Body of pancreas (tissue), 4 donors: ENCODE measurements around the gene KRT83. TPM values are rescaled to one million over a fixed set of nuclear protein-coding genes. Genes with fewer than 3 reads are reported as not detected.
"Not testable (repeated sequence)": the region's sequence is repeated elsewhere in the genome, so short reads cannot be mapped to it uniquely, and the experiment has no call there.

Source experiments
- ATAC-seq: fragments of 150-250 bp; one replicate; pipeline ENCODE4 v1.9.1; 2016
- DNase-seq, 4 donors: peaks; one replicate each; pipeline ENCODE4 v3.0.0-alpha.2; 2019
- H3K27ac ChIP-seq, 4 donors: fragments of 200-600 bp; sonication (generic); 1 replicate in 3 of 4; 2 replicates in 1 of 4; pipeline versions ENCODE4 v1.5.1 to v1.6.1; 2016 to 2019; ENCODE audit warnings: mild to moderate bottlenecking in 1 of 4, mixed read lengths in 1 of 4, moderate library complexity in 1 of 4
- H3K27me3 ChIP-seq, 2 donors: fragments of 200-600 bp; sonication (generic); one replicate each; pipeline ENCODE4 v1.6.0; 2016; ENCODE audit warnings: mild to moderate bottlenecking in 1 of 2
- H3K36me3 ChIP-seq, 2 donors: fragments of 200-600 bp; sonication (generic); replicated peaks in 1 of 2; 2 replicates each; pipeline ENCODE4 v1.5.1; 2016; ENCODE audit warnings: low read depth in 2 of 2; ENCODE audit not compliant: insufficient read depth in 1 of 2
- H3K4me1 ChIP-seq: fragments of 200-600 bp; sonication (generic); one replicate; pipeline ENCODE4 v1.6.0; 2016
- H3K4me3 ChIP-seq, 2 donors: fragments of 200-600 bp; sonication (generic); 1 replicate in 1 of 2; 2 replicates in 1 of 2; pipeline ENCODE4 v1.5.1; 2016 to 2019
- H3K9me3 ChIP-seq, 3 donors: fragments of 200-600 bp; sonication (generic); 1 replicate in 2 of 3; 2 replicates in 1 of 3; pipeline ENCODE4 v1.5.1; 2016
- POLR2A ChIP-seq, 3 donors: fragments of 450-650 bp; IDR thresholded peaks; one replicate each; pipeline ENCODE4 v1.6.1; 2016; ENCODE audit warnings: antibody characterized with exemption in 3 of 3, mild to moderate bottlenecking in 2 of 3
- WGBS, 2 donors: methylation state at CpG; one replicate each; pipeline ENCODE4 v1.1.5; 2017; 5-methylcytosine and 5-hydroxymethylcytosine counted together
- intact Hi-C: fragments of 100-400 bp; cut with DNase I; formaldehyde crosslinking; loops from one replicate; pipeline ENCODE4 v1.15.1; 2023
- total RNA-seq, 2 donors: library from RNA; depleted of rRNA; stranded (reverse); fragments of >200 nt; gene quantifications; one replicate each; pipeline ENCODE4 v1.1.0, GENCODE V29; 2016
- TF ChIP-seq, protein P1 (sequence below), 7 experiments: fragments of 450-650 bp in 4 of 7; fragments of 200-600 bp in 3 of 7; sonication (generic) in 3 of 7; IDR thresholded peaks; one replicate each; pipeline ENCODE4 v1.5.1; 2016 to 2019; ENCODE audit warnings: antibody characterized with exemption in 7 of 7

Gene KRT83
- total RNA-seq, 2 donors from 2014 or later = not detected

DNA sequence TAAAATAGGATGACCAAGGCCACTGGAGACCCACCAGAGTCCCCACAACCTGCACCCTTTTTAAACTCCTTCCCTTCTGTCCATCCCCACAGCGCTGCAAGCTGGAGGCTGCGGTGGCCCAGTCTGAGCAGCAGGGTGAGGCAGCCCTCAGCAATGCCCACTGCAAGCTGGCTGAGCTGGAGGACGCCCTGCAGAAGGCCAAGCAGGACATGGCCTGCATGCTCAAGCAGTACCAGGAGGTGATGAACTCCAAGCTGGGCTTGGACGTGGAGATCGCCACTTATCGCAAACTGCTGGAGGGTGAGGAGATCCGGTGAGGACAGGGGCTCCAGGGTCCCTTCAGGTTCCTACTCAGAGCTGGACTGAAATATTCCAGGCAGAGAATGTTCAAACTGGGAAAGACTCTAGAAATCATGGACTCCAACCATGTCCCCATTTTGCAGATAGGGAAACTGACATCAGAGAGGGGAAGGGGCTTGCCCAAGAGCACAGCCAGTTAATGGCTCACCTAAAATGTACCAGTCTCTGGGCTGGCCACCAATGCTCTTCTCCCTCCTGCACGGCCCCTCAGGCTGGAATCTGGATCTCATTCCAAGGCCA is 28.9 kb upstream of the KRT83 start:
- no peak for TF ChIP-seq POLR2A (IDR thresholded peaks at IDR 0.05)
- TF ChIP-seq, protein P1, sequence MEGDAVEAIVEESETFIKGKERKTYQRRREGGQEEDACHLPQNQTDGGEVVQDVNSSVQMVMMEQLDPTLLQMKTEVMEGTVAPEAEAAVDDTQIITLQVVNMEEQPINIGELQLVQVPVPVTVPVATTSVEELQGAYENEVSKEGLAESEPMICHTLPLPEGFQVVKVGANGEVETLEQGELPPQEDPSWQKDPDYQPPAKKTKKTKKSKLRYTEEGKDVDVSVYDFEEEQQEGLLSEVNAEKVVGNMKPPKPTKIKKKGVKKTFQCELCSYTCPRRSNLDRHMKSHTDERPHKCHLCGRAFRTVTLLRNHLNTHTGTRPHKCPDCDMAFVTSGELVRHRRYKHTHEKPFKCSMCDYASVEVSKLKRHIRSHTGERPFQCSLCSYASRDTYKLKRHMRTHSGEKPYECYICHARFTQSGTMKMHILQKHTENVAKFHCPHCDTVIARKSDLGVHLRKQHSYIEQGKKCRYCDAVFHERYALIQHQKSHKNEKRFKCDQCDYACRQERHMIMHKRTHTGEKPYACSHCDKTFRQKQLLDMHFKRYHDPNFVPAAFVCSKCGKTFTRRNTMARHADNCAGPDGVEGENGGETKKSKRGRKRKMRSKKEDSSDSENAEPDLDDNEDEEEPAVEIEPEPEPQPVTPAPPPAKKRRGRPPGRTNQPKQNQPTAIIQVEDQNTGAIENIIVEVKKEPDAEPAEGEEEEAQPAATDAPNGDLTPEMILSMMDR (IDR thresholded peaks at IDR 0.05) = no peak
- peaks cover 26% of the 10 kb centered on the region for H3K4me1 ChIP-seq
- no peaks in the 10 kb centered on the region for H3K9me3 ChIP-seq
- H3K36me3 ChIP-seq = no peaks in the 10 kb centered on the region
- H3K4me3 ChIP-seq = no peak overlapping the region
- no peak for DNase-seq
- H3K27me3 ChIP-seq = no peaks in the 10 kb centered on the region
- intact Hi-C loops = no loop called here
- ATAC-seq = no peak
- no peak overlapping the region for H3K27ac ChIP-seq
- 87 to 88% methylated on average over 7 to 8 of the region's 8 CpGs for WGBS, 2 donors

GRCh38 chr12:52349196-52349595 is 28.0 kb upstream of the KRT83 start:
- Histone ChIP-seq H3K9me3 (no peaks in the 10 kb centered on the region), H3K27me3 (no peaks in the 10 kb centered on the region), H3K36me3 (no peaks in the 10 kb centered on the region), H3K4me3 (no peak overlapping the region), H3K27ac (no peak overlapping the region), H3K4me1 (peaks cover 33% of the 10 kb centered on the region)
- TF ChIP-seq, protein P1 (IDR thresholded peaks at IDR 0.05) = no peak
- TF ChIP-seq POLR2A (IDR thresholded peaks at IDR 0.05) = no peak
- ATAC-seq (no peak), DNase-seq (no peak)
- WGBS, 2 donors = 70 to 79% methylated on average over 6 of the region's 6 CpGs
- intact Hi-C loops = no loop called here

- Histone ChIP-seq H3K27ac (no peak overlapping the region), H3K4me1 (peaks cover 33% of the 10 kb centered on the region), H3K36me3 (no peaks in the 10 kb centered on the region), H3K27me3 (no peaks in the 10 kb centered on the region), H3K4me3 (no peak overlapping the region), H3K9me3 (peaks cover 0 to 6% (median 0%) of the 10 kb centered on the region in 3 donors)
- ATAC-seq (no peak), DNase-seq (peak in 1 of 4 donors; percentile 15)
- intact Hi-C loops = no loop called here
- TF ChIP-seq, protein P1 (IDR thresholded peaks at IDR 0.05) = no peak
- TF ChIP-seq POLR2A (IDR thresholded peaks at IDR 0.05) = no peak
- WGBS, 2 donors = 57 to 76% methylated on average over 16 of the region's 16 CpGs
Measured at GRCh38 chr12:52347551-52348510, 26.6 kb upstream of the KRT83 start.

- Histone ChIP-seq H3K9me3 (peaks cover 0 to 6% (median 0%) of the 10 kb centered on the region in 3 donors), H3K27ac (peak overlapping the region in 2 of 4 donors; percentile 12 to 27), H3K4me1 (peaks cover 33% of the 10 kb centered on the region), H3K27me3 (no peaks in the 10 kb centered on the region), H3K36me3 (no peaks in the 10 kb centered on the region), H3K4me3 (no peak overlapping the region)
- WGBS, 2 donors = 73 to 74% methylated on average over 9 of the region's 9 CpGs
- intact Hi-C loops = no loop called here
- no peak for TF ChIP-seq POLR2A (IDR thresholded peaks at IDR 0.05)
- no peak for DNase-seq
- ATAC-seq = no peak
Measured at GRCh38 chr12:52347016-52347415, 25.8 kb upstream of the KRT83 start.

- 19 to 44% methylated on average over 3 to 4 of the region's 4 CpGs for WGBS, 2 donors
- no peaks in the 10 kb centered on the region for H3K36me3 ChIP-seq
- no peak overlapping the region for H3K4me3 ChIP-seq
- H3K9me3 ChIP-seq = peaks cover 0 to 6% (median 0%) of the 10 kb centered on the region in 3 donors
- TF ChIP-seq, protein P1 (IDR thresholded peaks at IDR 0.05) = no peak
- no peak for TF ChIP-seq POLR2A (IDR thresholded peaks at IDR 0.05)
- peaks cover 31% of the 10 kb centered on the region for H3K4me1 ChIP-seq
- H3K27ac ChIP-seq = peak overlapping the region in 2 of 4 donors; percentile 12 to 27
- DNase-seq (peak; percentile 28 to 76 (median 49)), ATAC-seq (peak; percentile 48)
- H3K27me3 ChIP-seq = no peaks in the 10 kb centered on the region
- intact Hi-C loops = no loop called here
Measured at GRCh38 chr12:52346593-52346992, 25.4 kb upstream of the KRT83 start.

DNA sequence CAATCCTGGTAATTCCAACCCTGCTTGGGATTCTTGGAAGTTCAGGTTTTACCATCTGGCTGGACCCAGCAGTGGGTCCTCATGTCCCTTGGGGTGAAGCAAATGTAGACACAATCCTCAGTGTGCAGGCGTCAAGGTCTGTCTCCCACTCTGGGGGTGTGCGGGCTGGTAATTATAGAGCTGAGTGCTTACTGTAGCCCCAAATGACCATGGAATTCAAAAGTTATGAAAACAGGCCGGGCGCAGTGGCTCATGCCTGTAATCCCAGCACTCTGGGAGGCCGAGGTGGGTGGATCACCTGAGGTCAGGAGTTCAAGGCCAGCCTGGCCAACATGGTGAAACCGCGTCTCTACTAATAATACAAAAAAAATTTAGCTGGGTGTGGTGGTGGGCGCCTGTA is 23.8 kb upstream of the KRT83 start:
- H3K27ac ChIP-seq, ATAC-seq, DNase-seq, H3K9me3 ChIP-seq, H3K27me3 ChIP-seq, intact Hi-C loops, H3K36me3 ChIP-seq, H3K4me3 ChIP-seq: not testable (repeated sequence)
- H3K4me1 ChIP-seq = peaks cover 26% of the 10 kb centered on the region
- WGBS, 2 donors = 73 to 79% methylated on average over 8 of the region's 8 CpGs
